CD4-positive, alpha-beta T cell treated with Interleukin-17A for 4 hours (primary cell): Measurements from ENCODE around the gene RIPPLY1.
"Not testable (repeated sequence)": the region's sequence is repeated elsewhere in the genome, so short reads cannot be mapped to it uniquely, and the experiment has no call there.

ENCODE experiments used
- DNase-seq: peaks from one replicate; pipeline ENCODE4 v3.0.0-alpha.2; 2020; ENCODE audit warnings: mixed read lengths

Gene RIPPLY1

DNA sequence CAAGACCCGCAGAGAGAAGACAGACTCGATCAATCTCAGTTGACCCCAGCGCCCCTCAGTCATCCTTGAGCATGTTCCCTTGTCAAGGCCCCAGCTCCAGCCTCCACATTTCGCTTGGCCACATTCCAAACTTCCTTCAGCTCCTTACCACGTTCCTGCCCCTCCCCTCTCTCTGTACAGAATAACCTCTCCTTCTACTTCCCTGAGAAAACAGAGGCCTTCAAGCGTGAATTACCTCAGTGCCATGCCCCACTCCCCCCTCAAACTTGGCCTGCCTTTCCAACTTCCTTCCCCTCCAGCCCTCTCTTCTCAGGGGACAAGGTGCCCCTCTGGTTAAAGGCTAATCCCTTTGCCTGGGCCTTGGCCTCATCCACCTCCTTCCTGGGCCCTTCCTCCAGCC is 3.2 kb upstream of the RIPPLY1 start:
- DNase-seq = no peak

DNA sequence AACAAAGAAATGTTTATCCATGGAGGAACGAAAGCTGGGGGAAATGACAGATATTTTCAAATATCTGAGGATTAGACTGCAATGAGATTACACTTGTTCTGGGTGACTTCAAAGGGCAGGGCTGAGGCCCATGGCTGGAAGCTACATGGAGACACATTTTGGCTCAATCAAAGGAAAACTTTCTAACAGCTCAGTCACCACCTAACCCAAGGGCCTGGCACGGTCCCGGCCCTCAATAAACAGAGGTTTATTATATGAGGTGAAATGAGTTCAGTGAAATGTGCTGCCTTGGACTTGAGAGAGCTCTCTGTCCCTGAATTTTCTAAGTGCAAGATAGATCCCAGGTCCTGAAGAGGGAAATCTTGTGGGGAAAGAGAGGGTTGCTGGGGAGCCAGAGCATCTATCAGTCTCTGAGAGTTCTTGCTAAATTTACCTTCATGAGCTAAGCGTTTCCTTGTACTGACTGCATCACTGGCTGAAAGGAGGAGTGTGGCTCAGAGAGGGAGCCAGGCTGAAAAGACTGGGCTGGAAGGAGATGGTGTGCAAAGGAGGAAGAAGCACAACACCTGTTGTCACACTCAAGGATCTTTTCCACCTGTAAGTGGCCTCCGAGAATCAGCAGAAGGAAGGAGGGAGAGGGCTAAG is 2.0 kb upstream of the RIPPLY1 start:
- no peak for DNase-seq

DNA sequence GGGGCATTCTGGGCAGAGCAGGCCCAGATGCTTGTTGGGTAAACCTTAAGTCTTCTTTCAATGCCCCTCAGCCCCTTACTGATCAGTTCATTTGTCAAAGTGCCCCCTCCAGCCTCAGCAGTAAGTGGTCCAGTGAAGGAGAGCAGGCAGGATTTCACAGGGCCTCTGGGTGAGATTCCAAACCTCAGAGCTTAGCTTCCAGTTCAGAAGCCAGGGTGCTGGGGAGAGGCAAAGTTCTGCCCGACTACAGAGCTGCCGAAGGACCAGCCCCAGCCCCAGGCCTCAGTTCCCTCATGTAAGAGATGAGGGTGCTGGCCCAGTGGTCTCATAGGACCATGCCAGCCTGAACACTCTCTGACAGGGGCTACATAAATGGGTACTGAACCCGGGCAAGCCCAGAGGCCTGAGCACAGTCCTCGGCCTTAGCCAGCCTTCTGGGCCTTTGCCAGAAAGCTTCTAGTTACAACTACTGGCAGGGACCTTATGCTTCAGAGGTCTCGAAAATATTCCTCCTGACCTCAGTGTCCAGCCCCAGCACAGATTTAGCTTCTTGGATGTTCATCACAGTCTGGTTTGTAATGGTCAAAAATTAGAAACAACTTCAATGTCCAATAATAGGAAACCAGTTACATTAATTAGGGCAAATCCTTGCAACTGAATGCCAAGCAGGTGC is 851 bp upstream of the RIPPLY1 start:
- no peak for DNase-seq

DNA sequence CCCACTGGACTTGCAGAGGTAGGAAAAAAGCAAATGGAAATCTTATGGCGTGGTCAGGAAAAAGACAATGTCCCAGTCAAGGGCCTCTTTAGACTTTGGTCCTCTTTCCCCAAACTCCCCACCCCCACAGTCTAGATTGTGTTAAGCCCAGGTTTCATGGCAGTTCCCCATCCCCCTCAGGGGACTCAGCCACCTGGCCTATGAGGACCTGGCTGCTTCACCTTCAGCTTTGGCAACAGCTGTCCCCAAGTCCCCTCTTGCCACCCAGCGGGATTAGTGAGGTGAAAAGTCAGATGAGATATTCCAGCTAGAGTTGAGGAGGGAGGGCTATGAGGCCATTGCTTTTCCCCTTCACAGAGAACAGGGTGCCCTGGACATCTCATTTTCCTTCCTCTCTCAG is 457 bp downstream of the RIPPLY1 start:
- no peak for DNase-seq

DNA sequence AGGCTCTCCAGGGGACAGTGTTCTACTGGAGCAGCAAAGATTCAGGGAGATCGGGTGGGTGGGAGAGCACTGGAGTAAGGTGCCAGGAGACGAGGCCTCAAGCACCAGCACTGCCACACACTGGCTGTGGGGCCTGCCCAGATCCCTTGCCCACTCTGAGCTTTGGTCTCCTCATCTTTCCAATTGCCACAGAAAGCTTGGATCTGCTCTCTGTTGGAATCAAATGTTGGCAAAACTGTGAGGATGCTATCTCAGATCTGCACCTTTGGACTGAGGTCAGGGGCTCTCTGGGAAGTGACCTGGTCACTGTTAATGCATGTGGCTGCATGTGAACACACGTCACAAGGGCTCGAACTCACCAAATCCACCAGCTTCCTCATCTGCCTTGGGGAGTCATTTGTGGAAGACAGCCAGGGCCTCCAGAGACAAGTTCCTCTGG is 1.3 kb downstream of the RIPPLY1 start:
- no peak for DNase-seq

DNA sequence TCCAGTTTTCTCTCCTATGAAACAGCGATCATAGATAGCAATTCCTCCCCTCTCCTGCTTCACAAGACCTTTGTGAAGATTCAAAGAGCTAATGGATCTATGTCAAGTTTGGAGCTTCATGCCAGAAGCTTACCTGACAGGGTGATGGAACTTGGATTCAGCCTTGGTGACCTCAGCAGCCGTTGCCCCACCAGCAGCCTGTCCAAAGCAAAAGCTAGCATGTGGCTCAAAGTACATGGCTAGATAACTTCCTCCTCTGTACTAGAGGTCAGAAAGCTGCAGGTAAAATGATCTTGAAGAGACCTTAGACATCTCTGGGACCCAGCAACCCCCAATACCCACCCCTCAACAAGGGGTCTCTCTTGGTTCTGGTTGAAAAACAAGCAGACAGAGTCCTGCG is 1.8 kb downstream of the RIPPLY1 start:
- DNase-seq = no peak

DNA sequence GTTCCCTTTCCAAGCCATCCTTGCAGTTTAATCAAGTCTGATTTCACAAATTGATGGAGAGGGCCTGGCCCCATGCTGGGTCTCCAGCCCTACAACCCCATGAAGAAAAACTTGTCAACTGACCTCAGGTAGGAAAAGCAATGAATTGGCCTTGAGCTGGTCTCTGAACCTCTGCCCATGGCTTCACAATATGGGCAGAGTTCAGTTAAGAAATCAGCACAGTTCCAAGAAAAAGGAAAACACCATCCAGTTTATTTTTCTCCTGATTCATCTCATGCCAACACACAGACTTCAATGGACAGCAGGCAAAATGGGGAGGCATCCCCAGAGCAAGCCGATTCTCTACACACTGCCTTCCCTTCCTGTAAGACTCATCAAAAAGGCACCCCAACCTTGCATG is 3.3 kb downstream of the RIPPLY1 start:
- DNase-seq = no peak

DNA sequence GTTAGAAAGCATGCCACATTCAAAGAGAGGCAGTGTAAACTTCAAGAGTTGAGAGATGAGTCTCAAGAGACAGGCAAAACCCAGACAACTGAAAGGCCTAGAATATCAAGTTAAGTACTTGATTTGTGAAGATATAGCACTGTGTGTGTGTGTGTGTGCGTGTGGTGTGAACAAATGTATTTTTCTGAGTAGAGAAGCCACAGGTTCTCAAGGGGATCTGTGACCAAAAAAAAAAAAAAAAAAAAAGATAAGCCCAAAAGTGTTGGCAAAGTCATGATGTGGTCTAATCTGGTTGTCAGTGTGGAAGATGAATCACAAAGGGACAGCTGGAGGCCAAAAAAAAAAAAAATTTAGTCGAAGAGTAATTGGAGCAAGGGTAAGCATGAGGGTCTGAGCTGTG is 3.9 kb downstream of the RIPPLY1 start:
- no peak for DNase-seq

DNA sequence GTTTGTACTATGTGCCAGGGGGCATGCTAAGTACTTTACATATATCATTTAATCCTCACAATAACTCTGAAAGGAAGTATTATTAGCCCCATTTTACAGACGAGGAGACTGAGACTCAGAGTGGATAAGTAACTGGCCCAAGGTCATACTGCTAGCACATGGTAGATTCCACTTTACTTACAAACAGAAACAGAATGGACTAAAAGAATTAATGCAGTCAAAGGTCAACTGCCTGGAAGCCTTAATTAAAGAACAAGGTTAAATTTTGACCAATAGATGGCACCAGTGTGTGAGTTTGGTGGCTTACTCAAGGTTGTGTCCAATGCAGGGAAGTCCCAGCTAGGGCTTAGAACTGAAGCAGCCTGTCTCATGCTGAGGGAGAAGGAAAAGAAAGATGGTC is 4.7 kb downstream of the RIPPLY1 start:
- peak; percentile 14 for DNase-seq

DNA sequence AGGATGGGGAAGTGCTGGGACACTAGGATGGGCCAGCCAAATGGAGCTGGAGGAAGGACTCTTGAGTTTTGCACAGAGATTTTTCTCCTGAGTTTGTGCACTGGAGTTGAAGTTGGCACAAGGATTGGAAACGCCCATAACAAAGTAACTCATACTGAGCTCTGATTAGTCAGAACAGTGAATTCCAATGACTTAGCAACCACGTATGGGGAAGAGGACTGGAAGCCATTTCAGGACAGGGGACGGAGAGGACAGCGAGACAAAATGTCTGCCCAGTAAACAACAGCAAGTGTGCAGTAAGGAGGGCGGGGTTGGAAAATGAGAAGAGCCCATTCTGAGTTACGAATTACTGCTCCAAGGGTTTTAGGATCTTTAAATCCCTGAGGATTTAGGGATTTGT is 5.9 kb downstream of the RIPPLY1 start:
- no peak for DNase-seq

DNA sequence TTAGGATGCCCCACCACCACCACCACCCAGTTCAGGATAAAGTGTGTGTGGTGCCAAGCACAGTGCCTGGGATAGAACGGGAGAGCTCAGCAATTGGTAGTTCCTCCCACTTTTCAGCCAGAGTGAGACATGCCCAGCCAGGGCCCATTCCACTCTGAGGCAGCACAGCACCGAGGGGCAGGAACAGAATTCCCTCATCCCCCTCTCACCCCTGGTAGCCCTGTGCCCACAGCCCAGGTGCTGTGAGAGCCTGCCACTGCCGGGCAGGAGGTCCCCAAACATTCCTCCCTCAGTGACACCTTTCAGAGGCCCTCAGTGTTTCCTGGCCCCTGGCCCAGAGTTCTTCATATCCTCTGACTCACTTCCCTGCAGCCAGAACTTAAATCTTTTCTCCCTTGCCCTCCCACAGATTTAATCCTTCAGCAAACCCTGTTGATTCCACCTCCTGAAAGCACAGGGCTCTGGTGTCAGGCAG is 8.1 kb downstream of the RIPPLY1 start:
- no peak for DNase-seq

DNA sequence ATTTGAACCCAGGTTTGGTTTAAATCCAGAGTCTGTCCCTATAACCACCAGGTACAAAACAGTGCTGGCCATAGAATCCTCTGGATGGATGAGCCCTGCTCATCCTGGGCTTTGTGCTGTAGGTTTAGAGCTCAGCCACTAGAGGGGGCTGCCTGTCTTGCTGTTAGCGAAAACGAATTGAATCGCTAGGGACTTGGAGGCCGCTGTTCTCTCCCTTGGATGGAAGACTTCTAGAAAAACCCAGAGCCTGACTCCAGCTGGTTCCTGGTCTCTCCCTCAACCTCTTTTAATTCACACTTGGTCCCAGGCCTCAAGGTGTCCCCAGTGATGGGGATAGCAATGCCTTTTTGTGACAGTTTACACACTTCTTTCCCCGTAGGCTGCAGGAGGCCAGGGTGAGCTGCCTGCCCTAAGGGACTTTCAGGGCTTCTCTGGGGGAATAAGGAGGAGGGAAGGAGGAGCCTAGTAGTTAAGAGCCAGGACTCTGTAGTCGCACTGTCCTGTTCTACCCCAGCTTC is 8.7 kb downstream of the RIPPLY1 start:
- peak; percentile 62 for DNase-seq

DNA sequence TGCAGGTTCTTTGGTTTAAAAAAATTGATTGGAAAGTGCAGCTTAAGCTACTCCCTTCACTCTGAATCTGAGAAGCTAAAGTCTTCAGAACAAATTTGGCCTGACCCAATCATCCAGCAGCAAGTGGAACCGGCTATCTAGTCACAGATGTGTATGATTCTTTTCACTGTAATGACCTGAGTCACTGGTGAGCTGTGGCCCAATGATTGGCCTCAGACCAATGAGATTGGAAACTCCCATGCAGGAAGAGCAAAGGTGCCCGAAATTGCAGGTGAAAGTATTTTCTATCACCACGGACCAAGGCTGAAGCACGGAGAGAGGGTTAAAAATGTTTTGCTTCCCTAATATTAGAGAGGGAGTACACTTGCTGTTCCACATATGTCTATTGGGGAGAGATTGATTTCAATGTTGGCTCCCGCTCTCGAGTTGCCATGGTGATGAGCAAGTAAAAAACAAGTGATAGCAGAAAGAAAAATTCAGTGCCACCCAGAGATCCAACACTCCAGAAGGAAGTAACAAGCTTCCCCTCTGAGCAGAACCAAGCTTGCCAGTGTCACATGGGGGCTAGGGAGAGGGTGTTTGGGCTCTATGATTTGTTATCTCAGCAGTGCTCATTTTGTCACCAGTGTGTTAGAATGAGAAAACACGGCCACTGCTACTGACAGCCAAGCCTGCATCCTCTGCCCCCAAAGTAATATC is 11.2 kb downstream of the RIPPLY1 start:
- DNase-seq = no peak

DNA sequence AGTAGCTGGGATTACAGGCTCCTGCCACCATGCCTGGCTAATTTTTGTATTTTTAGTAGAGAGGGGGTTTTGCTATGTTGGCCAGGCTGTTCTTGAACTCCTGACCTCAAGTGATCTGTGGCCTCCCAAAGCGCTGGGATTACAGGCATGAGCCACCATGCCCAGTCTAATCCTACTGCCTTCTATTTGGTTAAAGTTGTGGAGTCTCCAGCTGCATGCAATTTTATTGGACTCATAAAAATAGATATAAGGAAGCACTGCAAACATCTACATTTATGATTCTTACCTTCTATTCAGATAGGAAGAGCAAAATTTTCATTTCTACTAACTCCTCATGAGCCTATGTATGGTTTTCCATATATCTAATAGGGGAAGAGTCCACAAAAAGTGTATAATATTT is 13.7 kb downstream of the RIPPLY1 start:
- DNase-seq = no peak

DNA sequence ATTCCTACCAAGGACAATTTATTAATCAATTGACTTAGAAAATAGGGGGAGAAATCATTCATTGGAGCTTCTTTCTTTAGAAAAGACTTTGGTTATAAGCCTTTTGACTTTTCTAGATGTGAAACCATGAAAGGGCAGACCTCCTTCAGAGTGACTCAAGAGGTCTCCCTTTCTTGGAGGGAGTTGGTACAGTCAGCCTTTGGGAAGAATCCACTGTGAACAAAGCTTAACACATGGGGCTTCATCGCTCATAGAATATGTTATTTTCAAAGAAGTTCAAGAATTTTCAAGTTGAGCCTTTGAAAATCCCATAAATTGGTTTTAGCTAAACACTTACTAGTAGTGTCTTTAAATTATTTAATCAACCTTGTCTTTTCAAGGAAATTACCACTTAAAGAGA is 28.0 kb downstream of the RIPPLY1 start:
- no peak for DNase-seq

DNA sequence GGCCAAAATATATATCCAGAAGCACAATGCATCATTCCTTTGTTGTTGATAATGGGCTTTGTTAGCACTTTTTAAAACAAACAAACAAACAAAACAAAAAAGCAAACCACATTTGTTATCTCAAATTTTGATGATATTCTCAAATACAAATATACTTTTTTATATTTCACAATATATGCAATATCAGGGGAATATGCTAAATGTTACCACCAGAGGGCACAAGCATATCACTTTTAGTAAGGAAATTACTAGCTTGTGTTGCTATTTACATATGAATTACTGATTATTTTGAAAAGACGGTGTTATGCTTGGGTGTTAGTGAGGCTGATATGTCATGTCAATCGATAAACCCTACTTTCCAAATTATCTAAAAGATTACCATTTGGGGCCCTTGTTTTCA is 29.1 kb downstream of the RIPPLY1 start:
- no peak for DNase-seq

DNA sequence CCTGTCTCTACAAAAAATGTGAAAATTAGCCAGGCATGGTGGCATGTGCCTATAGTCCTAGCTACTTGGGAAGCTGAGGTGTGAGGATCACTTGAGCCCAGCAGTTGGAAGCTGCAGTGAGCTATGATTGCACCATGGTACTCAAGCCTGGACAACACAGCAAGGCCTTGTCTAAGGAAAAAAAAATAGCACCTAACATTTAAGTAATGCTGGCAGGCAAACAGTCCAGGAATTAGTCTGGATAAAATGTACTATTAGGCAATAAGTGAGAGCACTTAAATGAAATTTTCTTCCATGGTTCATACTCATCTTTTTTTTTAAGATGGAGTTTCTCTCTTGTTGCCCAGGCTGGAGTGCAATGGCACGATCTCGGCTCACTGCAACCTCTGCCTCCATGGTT is 30.3 kb downstream of the RIPPLY1 start:
- not testable (repeated sequence) for DNase-seq

DNA sequence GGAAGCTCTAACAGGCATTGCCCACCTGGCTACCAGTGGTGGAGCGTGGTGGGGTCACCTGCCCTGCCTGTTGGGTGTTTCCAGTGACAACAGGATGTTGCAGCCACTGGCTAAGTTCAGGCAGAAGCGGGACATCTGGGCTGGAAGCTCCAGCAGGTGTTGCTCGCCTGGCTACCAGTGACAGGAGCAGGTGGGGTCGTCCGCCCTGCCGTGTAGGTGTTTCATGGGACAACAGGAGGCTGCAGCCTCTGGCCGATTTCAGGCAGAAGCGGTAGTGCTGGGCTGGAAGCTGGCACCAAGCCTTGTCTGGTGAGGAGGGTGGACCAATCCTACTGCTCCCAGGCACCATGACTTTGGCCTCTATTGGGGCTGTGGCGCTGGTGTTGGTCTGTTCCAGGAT is 39.4 kb downstream of the RIPPLY1 start:
- no peak for DNase-seq

DNA sequence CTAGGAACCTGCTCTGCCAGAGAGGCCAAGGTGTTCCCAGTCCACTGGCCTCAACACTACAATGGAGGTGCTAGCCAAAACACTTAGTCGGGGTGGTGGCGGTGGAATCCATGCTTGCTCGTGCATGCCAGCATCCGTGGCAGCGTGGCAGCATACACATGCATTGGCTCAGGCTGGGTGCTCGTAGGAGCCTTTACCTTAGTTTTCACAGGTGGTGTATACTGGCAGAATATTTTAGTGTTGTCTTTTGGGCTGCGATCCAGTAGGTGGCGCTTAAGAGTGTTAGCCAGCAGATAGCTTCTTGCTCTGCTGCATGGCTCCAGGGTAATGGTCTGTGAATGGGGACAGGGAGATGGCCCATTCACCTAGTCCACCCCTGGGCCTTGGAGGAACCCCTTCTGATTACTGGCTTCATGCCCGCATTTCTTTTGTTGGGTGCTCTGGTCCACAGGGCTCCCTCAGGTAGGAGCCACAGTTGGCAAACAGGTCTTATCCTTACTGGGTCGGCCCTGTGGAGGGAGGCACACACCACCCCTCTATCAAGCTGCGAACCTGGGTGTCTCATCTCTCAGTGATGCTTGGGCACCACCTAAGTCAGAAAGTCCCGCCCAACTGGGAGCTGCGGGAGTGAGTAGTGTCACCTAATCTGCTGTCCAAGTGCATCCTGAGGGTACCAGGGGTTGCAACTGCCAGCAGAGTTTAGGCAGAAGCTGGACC is 40.0 kb downstream of the RIPPLY1 start:
- peak; percentile 22 for DNase-seq
